Gastroesophageal sphincter (tissue), 4 donors: ENCODE data around the gene RNF8. TPM values are rescaled to one million over a fixed set of nuclear protein-coding genes. Genes with fewer than 3 reads are reported as not detected.

Experiments
- ATAC-seq: fragments of 150-250 bp; one replicate; pipeline ENCODE4 v1.9.1; 2016; ENCODE audit warnings: mild to moderate bottlenecking, moderate library complexity
- H3K27ac ChIP-seq, 4 donors: fragments of 200-600 bp; sonication (generic) in 3 of 4; 1 replicate in 3 of 4; 2 replicates in 1 of 4; pipeline ENCODE4 v1.5.1; 2016 to 2019
- H3K27me3 ChIP-seq: fragments of 200-600 bp; sonication (generic); one replicate; pipeline ENCODE4 v1.5.1; 2019
- H3K36me3 ChIP-seq, 2 donors: fragments of 200-600 bp; sonication (generic); one replicate each; pipeline ENCODE4 v1.5.1; 2019; ENCODE audit warnings: control low read depth in 1 of 2
- H3K4me1 ChIP-seq, 3 donors: fragments of 200-600 bp; sonication (generic); 1 replicate in 2 of 3; 2 replicates in 1 of 3; pipeline ENCODE4 v1.5.1; 2016 to 2019; ENCODE audit warnings: control low read depth in 2 of 3
- H3K4me3 ChIP-seq, 2 donors: fragments of 200-600 bp; sonication (generic); one replicate each; pipeline ENCODE4 v1.5.1; 2019; ENCODE audit warnings: mild to moderate bottlenecking in 1 of 2, moderate library complexity in 1 of 2
- H3K9me3 ChIP-seq, 3 donors: fragments of 200-600 bp; sonication (generic); one replicate each; pipeline ENCODE4 v1.5.1; 2017 to 2019; ENCODE audit warnings: control low read depth in 2 of 3
- EP300 ChIP-seq: sonication (generic); formaldehyde crosslinking; IDR thresholded peaks from one replicate; pipeline ENCODE4 v1.6.1; 2017; ENCODE audit warnings: antibody characterized with exemption, mild to moderate bottlenecking
- POLR2A ChIP-seq, 2 donors: fragments of 450-650 bp; IDR thresholded peaks; one replicate each; pipeline ENCODE4 v1.6.1; 2017; ENCODE audit warnings: antibody characterized with exemption in 2 of 2, mild to moderate bottlenecking in 2 of 2, moderate library complexity in 1 of 2
- POLR2AphosphoS5 ChIP-seq: sonication (generic); formaldehyde crosslinking; IDR thresholded peaks from one replicate; pipeline ENCODE4 v1.6.1; 2017; ENCODE audit warnings: antibody characterized with exemption
- WGBS, 2 donors: methylation state at CpG; one replicate each; pipeline ENCODE4 v1.1.5; 2018; ENCODE audit warnings: low coverage in 1 of 2; 5-methylcytosine and 5-hydroxymethylcytosine counted together
- total RNA-seq, 4 donors: library from RNA; depleted of rRNA; stranded (reverse); fragments of >200 nt; gene quantifications; one replicate each; pipeline ENCODE4 v1.1.0, GENCODE V29; 2016
- TF ChIP-seq, protein P1 (sequence below), 4 experiments: fragments of 200-600 bp in 2 of 4; fragments of 450-650 bp in 2 of 4; sonication (generic) in 1 of 4; IDR thresholded peaks; one replicate each; pipeline ENCODE4 v1.5.1; 2017 to 2019; ENCODE audit warnings: antibody characterized with exemption in 4 of 4, mild to moderate bottlenecking in 2 of 4, moderate library complexity in 2 of 4

RNF8 gene
- total RNA-seq, 4 donors from 2014 or later, result 10.0 to 21.5 (median 16.0) TPM

DNA sequence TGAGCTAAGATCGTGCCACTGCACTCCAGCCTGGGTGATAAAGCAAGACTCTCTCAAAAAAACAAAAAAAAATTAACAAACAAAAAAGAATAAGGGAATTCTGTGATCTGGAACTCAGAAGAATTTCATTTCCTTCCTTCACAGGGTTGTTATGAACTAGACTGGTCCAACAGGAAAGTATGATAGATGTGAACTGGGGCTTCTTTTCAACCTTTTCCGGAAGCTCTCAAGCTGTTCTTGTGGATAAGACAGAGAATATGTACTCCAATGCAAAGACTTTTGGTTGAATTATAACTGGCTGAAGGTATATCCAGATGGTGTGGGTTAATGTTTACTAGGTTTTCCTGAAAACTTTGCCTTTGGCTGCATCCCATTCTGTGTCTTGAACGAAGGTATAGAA, 5.3 kb downstream of the RNF8 start:
- no peaks in the 10 kb centered on the region for H3K9me3 ChIP-seq
- no peak overlapping the region for H3K4me3 ChIP-seq
- TF ChIP-seq POLR2A (IDR thresholded peaks at IDR 0.05) (no peak), POLR2AphosphoS5 (no peak), EP300 (no peak)
- TF ChIP-seq, protein P1, sequence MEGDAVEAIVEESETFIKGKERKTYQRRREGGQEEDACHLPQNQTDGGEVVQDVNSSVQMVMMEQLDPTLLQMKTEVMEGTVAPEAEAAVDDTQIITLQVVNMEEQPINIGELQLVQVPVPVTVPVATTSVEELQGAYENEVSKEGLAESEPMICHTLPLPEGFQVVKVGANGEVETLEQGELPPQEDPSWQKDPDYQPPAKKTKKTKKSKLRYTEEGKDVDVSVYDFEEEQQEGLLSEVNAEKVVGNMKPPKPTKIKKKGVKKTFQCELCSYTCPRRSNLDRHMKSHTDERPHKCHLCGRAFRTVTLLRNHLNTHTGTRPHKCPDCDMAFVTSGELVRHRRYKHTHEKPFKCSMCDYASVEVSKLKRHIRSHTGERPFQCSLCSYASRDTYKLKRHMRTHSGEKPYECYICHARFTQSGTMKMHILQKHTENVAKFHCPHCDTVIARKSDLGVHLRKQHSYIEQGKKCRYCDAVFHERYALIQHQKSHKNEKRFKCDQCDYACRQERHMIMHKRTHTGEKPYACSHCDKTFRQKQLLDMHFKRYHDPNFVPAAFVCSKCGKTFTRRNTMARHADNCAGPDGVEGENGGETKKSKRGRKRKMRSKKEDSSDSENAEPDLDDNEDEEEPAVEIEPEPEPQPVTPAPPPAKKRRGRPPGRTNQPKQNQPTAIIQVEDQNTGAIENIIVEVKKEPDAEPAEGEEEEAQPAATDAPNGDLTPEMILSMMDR (IDR thresholded peaks at IDR 0.05), result no peak
- H3K27ac ChIP-seq, result no peak overlapping the region
- ATAC-seq, result no peak
- H3K27me3 ChIP-seq, result no peaks in the 10 kb centered on the region
- peaks cover 0 to 21% (median 7%) of the 10 kb centered on the region in 3 donors for H3K4me1 ChIP-seq
- WGBS, 2 donors, result 89 to 91% methylated on average over 3 of the region's 3 CpGs
- H3K36me3 ChIP-seq, result peaks cover 2 to 37% of the 10 kb centered on the region in 2 donors

DNA sequence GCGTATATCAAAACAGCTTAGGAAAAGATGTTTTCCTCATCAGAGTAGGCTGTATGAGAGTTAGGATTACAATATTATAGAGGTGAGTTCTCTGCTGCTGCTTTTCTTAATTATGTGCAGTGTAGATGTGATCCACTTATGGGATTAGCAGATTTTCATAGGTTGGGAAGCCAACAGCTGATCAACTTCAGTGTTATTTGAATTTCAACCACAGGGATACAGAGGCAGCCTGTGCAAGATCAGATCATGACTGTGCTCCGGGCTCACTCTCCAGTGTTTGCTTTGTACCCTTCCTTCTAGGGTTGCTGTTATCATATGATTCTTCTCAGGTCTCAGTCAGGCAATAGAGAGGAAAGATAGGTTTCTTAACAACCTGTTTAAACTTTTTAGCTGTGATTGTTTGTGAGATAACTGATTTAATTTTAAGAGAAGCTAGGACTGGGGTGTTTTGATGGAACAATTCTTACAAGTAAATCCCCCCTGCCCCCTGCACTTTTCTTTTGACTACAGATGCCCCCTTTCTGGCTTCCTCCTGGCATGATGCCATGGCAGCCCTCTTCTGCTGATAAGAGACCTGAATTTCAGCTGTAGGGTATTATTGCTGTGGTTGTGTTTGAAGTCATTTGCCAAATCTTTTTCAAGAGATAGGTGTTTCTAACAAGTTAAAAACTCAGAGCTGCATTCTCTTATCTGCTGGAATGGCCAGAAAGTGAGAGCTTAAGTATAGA, 8.5 kb downstream of the RNF8 start:
- H3K4me3 ChIP-seq, result no peak overlapping the region
- no peaks in the 10 kb centered on the region for H3K27me3 ChIP-seq
- 69 to 78% methylated on average over 1 to 2 of the region's 2 CpGs for WGBS, 2 donors
- peaks cover 0 to 25% (median 6%) of the 10 kb centered on the region in 3 donors for H3K4me1 ChIP-seq
- H3K36me3 ChIP-seq, result peaks cover 2 to 44% of the 10 kb centered on the region in 2 donors
- no peaks in the 10 kb centered on the region for H3K9me3 ChIP-seq
- no peak overlapping the region for H3K27ac ChIP-seq
- ATAC-seq, result no peak
- no peak for TF ChIP-seq POLR2A (IDR thresholded peaks at IDR 0.05)
- TF ChIP-seq, protein P1 (IDR thresholded peaks at IDR 0.05), result no peak
- TF ChIP-seq POLR2AphosphoS5, result no peak
- no peak for TF ChIP-seq EP300

DNA sequence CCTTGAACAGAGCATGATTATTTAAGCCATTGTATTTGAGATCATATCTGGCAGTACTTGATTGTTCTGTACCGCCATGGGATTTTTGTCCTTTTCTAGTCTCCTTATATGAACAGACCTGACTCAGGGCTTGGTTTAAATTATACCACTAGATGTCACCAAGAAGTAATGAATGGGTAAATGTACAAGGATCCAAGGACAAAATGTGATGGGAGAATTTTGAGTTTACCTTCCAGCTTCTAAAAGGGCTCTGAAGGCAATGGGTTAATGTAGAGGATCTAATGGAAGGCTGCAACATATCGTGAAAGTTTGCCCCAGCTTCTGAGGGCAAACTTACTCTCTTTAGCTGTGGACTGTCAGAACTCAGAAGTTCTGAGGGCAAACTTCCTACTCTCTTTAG, 12.0 kb downstream of the RNF8 start:
- H3K4me3 ChIP-seq, result no peak overlapping the region
- TF ChIP-seq, protein P1 (IDR thresholded peaks at IDR 0.05), result peak in 3 of 4 experiments; percentile 5 to 38 (median 21)
- TF ChIP-seq EP300, result no peak
- H3K27ac ChIP-seq, result peak overlapping the region in 1 of 4 donors; percentile 16
- H3K9me3 ChIP-seq, result no peaks in the 10 kb centered on the region
- no peak for ATAC-seq
- H3K4me1 ChIP-seq, result peaks cover 0 to 31% (median 6%) of the 10 kb centered on the region in 3 donors
- H3K27me3 ChIP-seq, result no peaks in the 10 kb centered on the region
- WGBS, 2 donors, result 33 to 46% methylated on average over 1 to 2 of the region's 2 CpGs
- peaks cover 2 to 63% of the 10 kb centered on the region in 2 donors for H3K36me3 ChIP-seq

DNA sequence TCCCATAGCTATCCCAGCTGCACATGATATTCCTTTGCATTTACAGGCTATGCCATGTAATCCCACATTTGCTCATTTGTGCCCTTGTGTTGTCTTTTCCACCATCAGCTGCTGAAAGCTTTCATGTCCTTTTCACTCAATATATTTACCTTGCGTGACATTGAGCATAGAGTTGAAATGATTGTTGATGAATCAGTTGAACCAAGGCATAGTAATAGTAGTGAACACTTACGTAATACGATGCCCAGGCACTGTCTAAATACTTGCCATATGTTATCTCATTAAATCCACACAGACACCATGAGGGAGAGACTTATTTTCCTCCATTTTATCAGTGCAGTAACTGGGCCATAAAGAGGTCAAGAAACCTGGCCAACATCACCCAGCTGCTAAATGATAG, 13.1 kb downstream of the RNF8 start:
- TF ChIP-seq EP300 (no peak), POLR2A (IDR thresholded peaks at IDR 0.05) (no peak), POLR2AphosphoS5 (no peak)
- TF ChIP-seq, protein P1 (IDR thresholded peaks at IDR 0.05), result no peak
- WGBS, 2 donors, result 93 to 96% methylated on average over 3 of the region's 3 CpGs
- H3K9me3 ChIP-seq, result no peaks in the 10 kb centered on the region
- no peak overlapping the region for H3K4me3 ChIP-seq
- H3K27me3 ChIP-seq, result no peaks in the 10 kb centered on the region
- H3K36me3 ChIP-seq, result peaks cover 0 to 63% of the 10 kb centered on the region in 2 donors
- peaks cover 0 to 31% (median 6%) of the 10 kb centered on the region in 3 donors for H3K4me1 ChIP-seq
- ATAC-seq, result no peak
- no peak overlapping the region for H3K27ac ChIP-seq

DNA sequence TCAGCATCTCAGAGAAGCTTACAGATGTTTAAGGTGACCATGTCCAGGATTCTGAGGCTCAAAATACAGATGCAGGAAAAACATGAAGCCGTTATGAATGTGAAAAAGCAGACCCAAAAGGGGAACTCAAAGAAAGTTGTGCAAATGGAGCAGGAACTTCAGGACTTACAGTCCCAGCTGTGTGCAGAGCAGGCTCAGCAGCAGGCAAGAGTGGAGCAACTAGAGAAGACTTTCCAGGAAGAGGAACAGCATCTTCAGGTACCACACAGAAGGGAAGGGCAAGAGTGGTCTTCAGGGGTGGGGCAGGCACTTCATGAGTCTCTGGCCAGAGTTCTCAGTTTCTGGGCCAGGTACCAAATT, 15.2 kb downstream of the RNF8 start:
- no peak for ATAC-seq
- no peak overlapping the region for H3K4me3 ChIP-seq
- H3K4me1 ChIP-seq, result peaks cover 0 to 31% (median 6%) of the 10 kb centered on the region in 3 donors
- WGBS, 2 donors, result 75 to 86% methylated on average over 1 of the region's 1 CpG
- H3K36me3 ChIP-seq, result peaks cover 0 to 60% of the 10 kb centered on the region in 2 donors
- TF ChIP-seq POLR2A (IDR thresholded peaks at IDR 0.05) (no peak), POLR2AphosphoS5 (no peak), EP300 (no peak)
- TF ChIP-seq, protein P1 (IDR thresholded peaks at IDR 0.05), result no peak
- no peaks in the 10 kb centered on the region for H3K9me3 ChIP-seq
- no peak overlapping the region for H3K27ac ChIP-seq
- H3K27me3 ChIP-seq, result no peaks in the 10 kb centered on the region
